Left renal cortex interstitium (tissue), 4 donors: ENCODE data around the gene PALMD. TPM values are rescaled to one million over a fixed set of nuclear protein-coding genes. Genes with fewer than 3 reads are reported as not detected.

Source experiments
- DNase-seq, 4 donors: peaks; one replicate each; pipeline ENCODE4 v3.0.0-alpha.2; 2013; ENCODE audit warnings: low read depth in 4 of 4, low spot score in 2 of 4, missing footprints in 1 of 4
- polyA plus RNA-seq, 4 donors: library from polyadenylated mRNA; unstranded; fragments of 120-200 nt; gene quantifications; one replicate each; pipeline ENCODE4 v1.2.1, GENCODE V29; 2013; ENCODE audit not compliant: insufficient read length in 4 of 4

The PALMD gene
- polyA plus RNA-seq, 4 donors: 2.2 to 3.4 (median 2.3) TPM

DNA sequence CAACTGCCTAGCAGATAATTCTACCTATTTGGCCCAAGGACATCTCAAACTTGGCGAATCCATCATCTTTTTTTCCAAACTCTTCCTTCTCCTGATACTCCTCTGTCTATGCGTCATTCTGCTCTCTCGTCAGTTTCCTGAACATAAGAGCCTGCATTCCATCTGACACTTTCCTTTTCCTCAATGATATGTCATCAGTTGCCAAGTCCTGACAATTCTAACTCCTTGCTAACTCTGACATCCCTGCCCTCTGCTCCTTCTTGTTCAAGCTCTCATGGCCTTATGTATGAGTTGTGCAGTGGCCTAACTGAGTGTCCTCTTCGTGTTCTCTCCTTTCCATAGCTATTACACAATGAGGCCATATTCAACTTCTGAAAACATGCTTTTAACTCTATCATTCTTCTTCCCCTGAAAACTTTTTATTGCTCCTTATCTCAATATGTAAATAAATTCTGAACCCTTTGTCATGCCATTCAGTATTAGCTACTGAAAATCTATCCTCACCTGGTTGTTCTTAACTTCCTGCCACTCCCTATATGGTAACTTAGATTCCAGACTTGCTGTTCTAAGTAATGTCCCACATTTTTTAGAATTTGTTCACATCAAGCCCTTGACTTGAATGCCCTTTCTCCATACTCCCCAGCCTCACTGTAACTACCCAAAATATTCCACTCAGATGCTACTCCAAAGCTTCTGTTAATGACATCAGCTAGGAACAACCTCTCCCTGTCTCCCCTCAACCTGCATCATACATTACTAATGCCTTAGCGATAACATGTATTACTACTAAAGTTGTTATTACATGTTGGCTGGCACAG lies 11.5 kb downstream of the PALMD start:
- DNase-seq: no peak

DNA sequence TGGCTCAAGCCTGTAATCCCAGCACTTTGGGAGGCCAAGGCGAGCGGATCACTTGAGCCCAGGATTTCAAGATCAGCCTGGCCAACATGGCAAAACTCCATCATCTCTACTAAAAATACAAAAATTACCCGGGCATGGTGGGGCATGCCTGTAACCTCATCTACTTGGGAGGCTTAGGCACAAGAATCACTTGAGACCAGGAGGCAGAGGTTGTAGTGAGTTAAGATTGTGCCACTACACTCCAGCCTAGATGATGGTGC lies 12.0 kb downstream of the PALMD start:
- no peak for DNase-seq

GRCh38 chr1:99659755-99660210 lies 13.9 kb downstream of the PALMD start:
- no peak for DNase-seq

GRCh38 chr1:99660496-99660895 lies 14.6 kb downstream of the PALMD start:
- no peak for DNase-seq

GRCh38 chr1:99661780-99662179 lies 15.9 kb downstream of the PALMD start:
- DNase-seq: no peak

DNA sequence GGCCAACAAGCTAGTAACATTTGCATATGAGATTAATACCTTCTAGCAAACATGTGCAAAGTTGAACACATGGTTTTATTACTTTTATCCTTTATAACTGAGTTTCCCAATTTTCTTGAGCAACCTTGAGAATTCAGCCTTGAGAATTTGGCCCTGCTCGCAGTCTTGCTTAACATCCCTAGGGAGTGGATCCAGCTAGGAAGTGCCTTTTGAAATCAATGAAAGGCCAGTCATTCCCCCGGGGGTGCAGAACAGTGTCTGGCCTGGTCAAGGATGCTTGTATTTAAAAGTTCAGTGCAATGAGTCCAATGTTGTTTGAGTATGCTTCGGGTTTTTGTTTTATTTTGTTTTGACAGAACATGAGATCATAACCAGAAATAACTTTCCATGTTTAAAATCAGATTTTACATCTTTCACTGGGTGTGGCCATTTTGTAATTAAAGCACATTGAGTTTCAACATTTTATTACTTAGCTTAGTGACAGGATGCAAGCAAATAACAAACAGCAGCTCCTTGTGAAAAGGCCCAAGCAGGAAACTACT lies 16.7 kb downstream of the PALMD start:
- DNase-seq: no peak

DNA sequence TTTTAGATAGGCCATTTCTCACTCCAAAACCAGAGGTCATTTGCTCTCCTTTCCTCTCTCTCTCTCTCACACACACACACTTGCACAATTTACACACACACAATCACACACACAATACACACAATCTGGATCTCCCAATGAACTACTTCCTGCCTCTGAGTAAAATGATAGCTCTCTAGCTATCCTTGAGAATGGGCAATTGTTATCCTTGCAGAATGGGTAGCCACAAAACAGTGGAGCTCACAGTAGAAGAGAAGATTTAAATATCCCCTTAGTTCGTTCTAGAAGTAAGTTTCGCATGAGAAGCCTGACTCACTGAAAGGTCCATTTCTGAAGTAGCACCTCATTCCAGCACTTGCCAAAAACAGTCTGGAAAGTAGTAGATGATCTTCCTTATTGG lies 17.6 kb downstream of the PALMD start:
- no peak for DNase-seq

- no peak for DNase-seq
Measured at GRCh38 chr1:99665212-99665611, 19.3 kb downstream of the PALMD start.

GRCh38 chr1:99669376-99669775 lies 23.5 kb downstream of the PALMD start:
- no peak for DNase-seq

DNA sequence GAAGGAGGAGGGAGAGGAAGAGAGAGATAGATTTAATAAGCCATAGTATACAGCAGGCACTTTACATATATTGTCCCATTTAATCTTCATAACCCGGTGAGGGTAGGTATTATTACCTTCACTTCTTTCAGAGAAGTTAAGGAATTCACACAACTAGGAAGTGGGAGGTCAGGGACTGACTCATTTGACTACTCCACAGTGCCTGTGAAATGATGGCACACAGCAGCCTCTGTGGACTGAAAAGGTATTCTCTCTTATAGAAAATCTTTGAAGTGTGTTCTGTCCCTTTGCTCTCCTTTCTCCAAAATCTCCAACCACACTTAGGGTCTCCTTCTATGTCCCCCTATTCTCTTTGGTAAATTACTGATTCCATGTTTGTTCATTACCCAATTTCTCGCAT lies 23.9 kb downstream of the PALMD start:
- DNase-seq: no peak

DNA sequence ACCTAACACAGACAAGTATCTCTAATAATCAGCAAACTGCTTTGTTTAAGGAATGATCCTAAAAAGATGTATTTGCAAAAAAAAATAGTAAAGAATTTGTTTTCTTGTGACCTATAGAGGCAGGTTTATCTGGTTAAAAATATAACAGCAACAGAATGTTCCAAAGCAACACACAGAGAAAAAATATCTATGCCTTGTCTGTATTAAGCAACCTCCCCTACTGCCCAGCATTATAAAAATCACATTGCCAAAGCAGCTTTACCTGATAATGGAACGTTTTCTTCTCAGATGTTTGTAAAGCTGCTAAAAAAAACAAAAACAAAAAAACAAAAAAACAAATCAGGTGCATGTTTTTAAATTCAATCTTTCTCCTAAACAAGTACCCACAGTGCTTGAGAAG lies 24.7 kb downstream of the PALMD start:
- no peak for DNase-seq

GRCh38 chr1:99672038-99672437 lies 26.1 kb downstream of the PALMD start:
- DNase-seq: no peak

DNA sequence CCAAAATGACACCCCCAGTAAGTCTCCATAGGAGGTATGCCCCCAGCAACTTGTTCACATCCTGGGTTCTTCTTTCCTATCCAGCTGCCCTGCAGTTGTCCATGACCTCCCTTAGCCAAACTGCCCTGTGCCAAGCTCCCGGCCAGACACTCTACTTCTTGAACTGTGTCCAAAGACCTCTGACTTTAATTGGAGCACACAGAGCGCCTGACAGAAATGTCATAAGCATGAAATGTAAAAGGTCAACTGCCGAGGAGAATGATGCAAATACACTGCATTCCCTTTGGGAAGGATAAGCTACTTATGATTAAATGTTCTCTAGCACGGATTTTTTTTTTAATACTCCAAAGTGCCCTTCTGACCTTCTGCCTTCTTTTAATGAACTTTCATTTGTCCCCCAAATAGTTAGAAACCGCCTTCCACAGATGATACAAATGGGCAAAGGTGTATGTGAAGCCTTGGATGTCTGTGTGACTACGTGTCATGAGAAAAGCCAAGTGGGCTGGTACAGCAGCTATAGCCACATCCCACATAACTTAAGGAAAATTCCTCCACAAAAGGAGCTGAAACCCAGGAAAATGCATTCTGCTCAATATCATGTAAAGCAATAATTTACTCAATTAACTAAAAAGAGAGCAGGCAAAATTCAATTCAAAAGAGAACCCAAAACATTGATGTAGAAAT lies 26.8 kb downstream of the PALMD start:
- no peak for DNase-seq

GRCh38 chr1:99673315-99673714 lies 27.4 kb downstream of the PALMD start:
- no peak for DNase-seq

DNA sequence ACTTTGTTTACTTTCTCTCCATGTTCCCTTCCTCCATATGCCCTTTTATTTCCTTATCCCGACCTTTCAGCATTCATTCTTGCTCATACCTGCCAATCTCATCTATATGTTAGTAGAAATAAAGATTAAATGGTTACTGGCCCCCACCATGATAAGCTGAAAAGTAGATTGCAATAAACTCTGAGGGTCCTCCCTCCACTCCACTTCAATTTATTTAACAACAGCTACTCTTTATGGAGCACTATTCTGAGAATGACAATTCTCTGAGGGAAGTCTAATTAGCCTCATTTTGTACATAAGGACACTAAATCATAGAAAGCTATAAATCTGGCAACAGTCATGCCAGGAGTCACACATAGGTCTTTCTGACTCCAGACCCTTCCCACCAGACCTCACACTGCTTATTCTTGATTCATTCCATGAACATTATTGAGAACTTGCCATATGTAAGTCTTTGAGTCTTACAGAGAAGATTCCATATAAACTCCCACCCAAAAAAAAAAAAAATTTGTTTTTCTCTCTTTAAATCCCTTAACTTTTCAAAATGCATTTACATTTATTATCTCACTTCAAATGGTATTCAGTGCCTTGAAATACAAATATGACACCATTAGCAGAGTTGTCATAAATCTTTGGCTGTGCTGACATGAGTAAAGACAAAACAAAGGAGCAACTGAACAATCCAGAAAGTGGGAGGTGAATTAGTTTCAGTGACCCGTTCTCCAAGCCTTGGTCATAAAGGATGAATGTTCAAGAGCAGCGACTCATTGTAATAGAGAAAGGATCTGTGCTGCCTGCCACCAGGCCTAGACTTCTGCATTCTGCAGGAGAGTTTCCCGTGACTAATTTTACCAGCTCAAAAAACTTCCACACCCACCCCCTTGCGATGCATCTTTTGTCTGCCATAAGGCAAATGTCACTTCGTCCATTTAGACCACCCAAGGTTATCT lies 28.5 kb downstream of the PALMD start:
- DNase-seq: no peak

- no peak for DNase-seq
Measured at GRCh38 chr1:99675292-99675691, 29.4 kb downstream of the PALMD start.

- no peak for DNase-seq
Measured at GRCh38 chr1:99675994-99676393, 30.1 kb downstream of the PALMD start.

- DNase-seq: no peak
Measured at GRCh38 chr1:99676876-99677275, 31.0 kb downstream of the PALMD start.

DNA sequence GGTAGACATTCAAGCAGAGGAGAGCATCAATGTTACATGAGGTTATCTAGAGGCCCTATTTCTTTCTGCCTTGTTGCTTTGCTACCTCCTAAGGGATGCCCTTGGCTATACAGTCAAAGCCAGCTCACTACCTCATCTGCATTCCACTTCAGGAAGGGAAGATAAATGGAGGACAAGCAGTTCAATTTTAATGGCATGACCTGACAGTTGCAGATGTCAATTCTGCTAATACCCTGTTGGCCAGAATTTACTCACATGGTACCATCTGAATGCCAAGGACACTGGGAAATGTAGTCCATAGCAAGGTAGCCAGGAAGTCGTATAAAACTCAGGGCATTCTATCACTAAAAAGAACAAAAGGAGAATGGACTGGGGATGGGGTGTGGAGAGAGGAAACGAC lies 31.5 kb downstream of the PALMD start:
- no peak for DNase-seq

- DNase-seq: no peak
Measured at GRCh38 chr1:99680270-99680669, 34.4 kb downstream of the PALMD start.

GRCh38 chr1:99681583-99681982 lies 35.7 kb downstream of the PALMD start:
- no peak for DNase-seq
